Natural killer cell (primary cell): ENCODE data around the gene ENPP3. TPM values are rescaled to one million over a fixed set of nuclear protein-coding genes. Genes with fewer than 3 reads are reported as not detected.

Experiments used
- ATAC-seq, 3 donors: fragments of 150-1000 bp in 2 of 3; fragments of 200-7000 bp in 1 of 3; cut with Tn5 transposase; 1 replicate in 1 of 3; 2 replicates in 2 of 3; pipeline ENCODE4 v1.10.0; 2021; ENCODE audit warnings: mild to moderate bottlenecking in 2 of 3, moderate library complexity in 2 of 3
- DNase-seq, 2 donors: peaks; one replicate each; pipeline versions ENCODE4 v3.0.0 to v3.0.0-alpha.2; 2013 to 2021; ENCODE audit warnings: mixed read lengths in 1 of 2
- H3K27ac ChIP-seq: one replicate; pipeline ENCODE4 v1.5.1; 2013; ENCODE audit warnings: mild to moderate bottlenecking, low read length
- H3K27me3 ChIP-seq: one replicate; pipeline ENCODE4 v1.6.1; 2013; ENCODE audit warnings: low read length; ENCODE audit not compliant: control insufficient read depth, insufficient read depth
- H3K36me3 ChIP-seq: one replicate; pipeline ENCODE4 v1.6.1; 2013; ENCODE audit warnings: low read length; ENCODE audit not compliant: control insufficient read depth, insufficient read depth
- H3K4me1 ChIP-seq: one replicate; pipeline ENCODE4 v1.6.1; 2013; ENCODE audit warnings: low read length; ENCODE audit not compliant: control insufficient read depth, insufficient read depth
- H3K4me3 ChIP-seq: one replicate; pipeline ENCODE4 v1.5.1; 2013; ENCODE audit warnings: low read length
- H3K9me3 ChIP-seq: one replicate; pipeline ENCODE4 v1.6.1; 2013; ENCODE audit warnings: low read length; ENCODE audit not compliant: control insufficient read depth, insufficient read depth
- H3K27ac Mint-ChIP-seq, 2 donors: one replicate each; pipeline ENCODE4 v1.8.0; 2022; ENCODE audit warnings: mild to moderate bottlenecking in 2 of 2, mixed read lengths in 2 of 2, moderate library complexity in 1 of 2
- H3K27me3 Mint-ChIP-seq, 2 donors: one replicate each; pipeline ENCODE4 v1.8.0; 2022; ENCODE audit warnings: low read depth in 2 of 2, mixed read lengths in 2 of 2
- H3K36me3 Mint-ChIP-seq: one replicate; pipeline ENCODE4 v1.8.0; 2022; ENCODE audit warnings: mixed read lengths
- H3K4me1 Mint-ChIP-seq, 2 donors: one replicate each; pipeline ENCODE4 v1.8.0; 2022; ENCODE audit warnings: mixed read lengths in 2 of 2
- H3K4me3 Mint-ChIP-seq: one replicate; pipeline ENCODE4 v1.8.0; 2022; ENCODE audit warnings: mild to moderate bottlenecking, moderate library complexity, mixed read lengths
- H3K9me3 Mint-ChIP-seq, 2 donors: one replicate each; pipeline ENCODE4 v1.8.0; 2022; ENCODE audit warnings: mixed read lengths in 2 of 2
- WGBS: methylation state at CpG from one replicate; pipeline ENCODE4 v1.1.7; 2013; ENCODE audit warnings: missing lambda C conversion rate; ENCODE audit not compliant: insufficient coverage; 5-methylcytosine and 5-hydroxymethylcytosine counted together
- intact Hi-C: fragments of 100-400 bp; cut with micrococcal nuclease; formaldehyde crosslinking; loops from one replicate; pipeline ENCODE4 v1.14.2; 2022
- total RNA-seq, 4 donors: library from RNA; stranded (reverse); fragments of 120-200 nt in 1 of 4; gene quantifications; one replicate each; pipeline versions ENCODE4 v1.2.3 to v1.2.4, GENCODE V29; 2013 to 2022
- TF ChIP-seq, protein P1 (sequence below): fragments of 200-600 bp; IDR thresholded peaks from one replicate; pipeline ENCODE4 v1.8.0; 2022; ENCODE audit warnings: antibody characterized with exemption

ENPP3 gene
- total RNA-seq, 3 donors from 2014 or later (not counting 1 experiment from before 2014, with no cell fraction given): 0.33 to 32.4 (median 1.8) TPM

DNA sequence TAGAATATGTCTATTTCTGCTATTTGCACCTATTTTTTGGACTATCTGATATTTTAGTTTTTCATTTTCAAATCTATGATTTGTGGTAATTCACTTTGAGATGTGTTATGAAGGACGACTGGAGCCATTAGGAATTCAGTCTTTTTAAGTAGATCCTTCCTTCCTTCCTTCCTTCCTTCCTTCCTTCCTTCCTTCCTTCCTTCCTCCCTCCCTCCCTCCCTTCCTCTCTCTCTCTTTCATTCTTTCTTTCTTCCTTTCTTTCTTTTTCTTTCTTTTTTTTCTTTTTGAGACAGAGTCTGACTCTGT is 124.6 kb downstream of the ENPP3 start:
- H3K36me3 Mint-ChIP-seq: no peaks in the 10 kb centered on the region
- H3K27ac Mint-ChIP-seq: no peak overlapping the region
- no peaks in the 10 kb centered on the region for H3K27me3 ChIP-seq
- no peaks in the 10 kb centered on the region for H3K4me1 ChIP-seq
- H3K27ac ChIP-seq: no peak overlapping the region
- WGBS: 40% methylated on average over 1 of the region's 1 CpG
- H3K36me3 ChIP-seq: no peaks in the 10 kb centered on the region
- H3K9me3 ChIP-seq: no peaks in the 10 kb centered on the region
- no peak overlapping the region for H3K4me3 ChIP-seq
- ATAC-seq (no peak), DNase-seq (no peak)
- H3K9me3 Mint-ChIP-seq: no peaks in the 10 kb centered on the region
- no peak overlapping the region for H3K4me3 Mint-ChIP-seq
- TF ChIP-seq, protein P1, sequence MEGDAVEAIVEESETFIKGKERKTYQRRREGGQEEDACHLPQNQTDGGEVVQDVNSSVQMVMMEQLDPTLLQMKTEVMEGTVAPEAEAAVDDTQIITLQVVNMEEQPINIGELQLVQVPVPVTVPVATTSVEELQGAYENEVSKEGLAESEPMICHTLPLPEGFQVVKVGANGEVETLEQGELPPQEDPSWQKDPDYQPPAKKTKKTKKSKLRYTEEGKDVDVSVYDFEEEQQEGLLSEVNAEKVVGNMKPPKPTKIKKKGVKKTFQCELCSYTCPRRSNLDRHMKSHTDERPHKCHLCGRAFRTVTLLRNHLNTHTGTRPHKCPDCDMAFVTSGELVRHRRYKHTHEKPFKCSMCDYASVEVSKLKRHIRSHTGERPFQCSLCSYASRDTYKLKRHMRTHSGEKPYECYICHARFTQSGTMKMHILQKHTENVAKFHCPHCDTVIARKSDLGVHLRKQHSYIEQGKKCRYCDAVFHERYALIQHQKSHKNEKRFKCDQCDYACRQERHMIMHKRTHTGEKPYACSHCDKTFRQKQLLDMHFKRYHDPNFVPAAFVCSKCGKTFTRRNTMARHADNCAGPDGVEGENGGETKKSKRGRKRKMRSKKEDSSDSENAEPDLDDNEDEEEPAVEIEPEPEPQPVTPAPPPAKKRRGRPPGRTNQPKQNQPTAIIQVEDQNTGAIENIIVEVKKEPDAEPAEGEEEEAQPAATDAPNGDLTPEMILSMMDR: no peak
- H3K27me3 Mint-ChIP-seq: peaks cover 0 to 11% of the 10 kb centered on the region in 2 donors
- H3K4me1 Mint-ChIP-seq: no peaks in the 10 kb centered on the region
- intact Hi-C loops: no loop called here

DNA sequence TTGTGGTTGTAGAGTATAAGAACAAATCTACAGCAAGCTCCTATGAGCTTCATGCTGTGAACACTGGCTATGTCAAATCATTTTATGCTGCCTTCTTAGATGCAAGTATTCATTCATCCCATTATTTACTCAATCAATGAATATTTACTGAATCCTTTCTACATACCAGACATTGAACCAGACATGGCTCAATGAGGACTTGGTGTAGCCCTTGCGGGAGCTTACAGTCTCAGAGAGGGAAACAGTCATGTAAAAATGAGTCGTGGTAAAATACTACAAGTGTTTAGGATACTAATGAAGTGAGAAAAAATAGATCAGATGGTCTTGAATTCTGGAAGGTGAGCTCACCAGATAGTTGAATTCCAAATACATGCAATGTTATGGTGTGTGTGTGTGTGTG is 125.9 kb downstream of the ENPP3 start:
- TF ChIP-seq, protein P1: no peak
- Histone ChIP-seq H3K4me3 (no peak overlapping the region), H3K27ac (no peak overlapping the region), H3K4me1 (no peaks in the 10 kb centered on the region), H3K9me3 (no peaks in the 10 kb centered on the region), H3K27me3 (no peaks in the 10 kb centered on the region), H3K36me3 (no peaks in the 10 kb centered on the region)
- no peak for DNase-seq
- Mint-ChIP-seq H3K4me1 (no peaks in the 10 kb centered on the region), H3K4me3 (no peak overlapping the region), H3K36me3 (no peaks in the 10 kb centered on the region), H3K9me3 (no peaks in the 10 kb centered on the region), H3K27me3 (peaks cover 0 to 12% of the 10 kb centered on the region in 2 donors), H3K27ac (no peak overlapping the region)
- ATAC-seq: no peak
- intact Hi-C loops: no loop called here
- 92% methylated on average over 2 of the region's 2 CpGs for WGBS

DNA sequence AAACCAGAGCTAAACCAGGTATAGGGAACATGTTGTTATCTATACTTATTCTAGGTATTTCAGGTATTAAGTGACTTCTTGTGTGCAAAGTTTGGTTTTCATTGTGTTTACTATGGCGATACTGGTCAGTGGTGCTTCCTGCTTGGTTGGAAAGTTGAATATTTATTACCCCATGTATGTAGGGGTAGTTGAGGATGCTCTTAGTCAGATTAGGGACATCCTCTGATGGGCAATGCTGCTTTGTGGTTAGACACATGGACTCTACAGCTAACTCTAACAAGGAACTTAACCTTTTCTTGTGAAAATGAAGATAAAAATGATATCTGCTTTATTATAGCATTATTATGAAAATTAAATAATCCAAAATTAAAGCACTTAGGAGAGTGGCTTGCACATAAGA is 126.6 kb downstream of the ENPP3 start:
- Histone ChIP-seq H3K4me3 (no peak overlapping the region), H3K4me1 (no peaks in the 10 kb centered on the region), H3K27me3 (no peaks in the 10 kb centered on the region), H3K36me3 (no peaks in the 10 kb centered on the region), H3K27ac (no peak overlapping the region), H3K9me3 (no peaks in the 10 kb centered on the region)
- H3K27ac Mint-ChIP-seq: no peak overlapping the region
- intact Hi-C loops: no loop called here
- no peak for DNase-seq
- H3K4me3 Mint-ChIP-seq: no peak overlapping the region
- WGBS: 92% methylated on average over 1 of the region's 1 CpG
- TF ChIP-seq, protein P1: no peak
- H3K4me1 Mint-ChIP-seq: no peaks in the 10 kb centered on the region
- no peak for ATAC-seq
- H3K9me3 Mint-ChIP-seq: no peaks in the 10 kb centered on the region
- H3K36me3 Mint-ChIP-seq: no peaks in the 10 kb centered on the region
- H3K27me3 Mint-ChIP-seq: peaks cover 5 to 14% of the 10 kb centered on the region in 2 donors

DNA sequence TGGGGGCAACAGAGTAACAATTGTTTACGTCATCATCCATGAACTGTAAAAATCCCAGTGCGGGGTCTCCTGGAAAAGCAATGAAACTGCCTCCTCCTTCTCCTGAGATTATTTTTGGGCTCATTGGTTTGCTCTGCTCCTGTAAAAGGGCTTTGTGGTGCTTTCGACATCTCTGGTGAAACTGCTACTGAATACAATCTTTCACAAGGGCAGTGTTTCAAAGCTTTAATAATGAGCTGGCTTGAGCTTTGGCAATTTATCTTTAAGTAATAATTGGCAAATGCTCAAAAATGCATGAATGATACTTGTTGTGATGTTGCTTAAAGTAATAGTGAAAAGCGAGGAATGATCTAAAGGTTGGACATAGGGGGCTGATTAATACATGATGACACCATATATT is 127.2 kb downstream of the ENPP3 start:
- H3K36me3 ChIP-seq: no peaks in the 10 kb centered on the region
- H3K27me3 Mint-ChIP-seq: peaks cover 6 to 14% of the 10 kb centered on the region in 2 donors
- H3K36me3 Mint-ChIP-seq: no peaks in the 10 kb centered on the region
- TF ChIP-seq, protein P1: no peak
- H3K4me1 ChIP-seq: no peaks in the 10 kb centered on the region
- 98% methylated on average over 4 of the region's 4 CpGs for WGBS
- intact Hi-C loops: no loop called here
- DNase-seq (no peak), ATAC-seq (no peak)
- H3K4me1 Mint-ChIP-seq: no peaks in the 10 kb centered on the region
- H3K9me3 Mint-ChIP-seq: no peaks in the 10 kb centered on the region
- no peak overlapping the region for H3K27ac Mint-ChIP-seq
- no peaks in the 10 kb centered on the region for H3K27me3 ChIP-seq
- no peak overlapping the region for H3K27ac ChIP-seq
- no peak overlapping the region for H3K4me3 ChIP-seq
- no peaks in the 10 kb centered on the region for H3K9me3 ChIP-seq
- no peak overlapping the region for H3K4me3 Mint-ChIP-seq
